Sciatic nerve (tissue), 2 donors: ENCODE results near the gene NPEPL1. TPM values are rescaled to one million over a fixed set of nuclear protein-coding genes. Genes with fewer than 3 reads are reported as not detected.

Experiments
- ATAC-seq: fragments of 200-7000 bp; cut with Tn5 transposase; one replicate; pipeline ENCODE4 v1.9.1; 2020; ENCODE audit warnings: mild to moderate bottlenecking, moderate library complexity
- DNase-seq: peaks from one replicate; pipeline ENCODE4 v3.0.0-alpha.2; 2020; ENCODE audit warnings: low spot score
- intact Hi-C: fragments of 100-400 bp; cut with DNase I; formaldehyde crosslinking; loops from one replicate; pipeline ENCODE4 v1.14.2; 2022
- total RNA-seq: library from RNA; stranded (reverse); fragmentation: NEBNext Ultra II Directional; extraction: Animal tissue kit (Norgen Biotek cat#: 25700); gene quantifications from one replicate; pipeline ENCODE4 v1.2.1, GENCODE V29; 2021
- donor health status: DM: no; HTN: no; CAD: no.
- donor health status: DM: no; HTN: no; CAD: no.

The NPEPL1 gene
- total RNA-seq, 1 donor from 2014 or later = 47.5 TPM

- ATAC-seq (no peak), DNase-seq (no peak)
- intact Hi-C loops = loop anchor here (10.0 kb wide), 1 partner anchor 421 kb away; no protein-coding TSS in a partner anchor
Observed at GRCh38 chr20:58655328-58656107, 37.1 kb upstream of the NPEPL1 start.

GRCh38 chr20:58656831-58657230, 35.8 kb upstream of the NPEPL1 start:
- DNase-seq (no peak), ATAC-seq (no peak)
- intact Hi-C loops = loop anchor here (10.0 kb wide), 1 partner anchor 422 kb away; no protein-coding TSS in a partner anchor

DNA sequence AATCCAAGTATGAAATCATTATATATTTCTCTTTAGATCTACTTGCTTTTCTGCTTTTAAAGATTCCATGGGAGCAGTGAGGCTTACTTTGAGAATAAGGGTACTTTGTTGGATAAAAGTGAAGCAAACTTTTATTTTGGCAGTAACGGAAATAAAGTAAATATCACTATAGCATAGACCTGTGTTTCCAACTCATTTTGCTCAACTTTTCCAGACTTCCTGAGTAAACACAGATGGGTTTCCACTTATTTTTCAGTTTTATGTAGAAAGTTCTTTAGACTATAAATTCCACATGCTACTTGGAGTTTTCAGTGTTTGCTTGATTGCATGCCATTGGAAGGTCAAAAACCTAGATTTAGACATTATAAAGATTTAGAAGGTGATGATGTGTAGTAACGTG, 35.3 kb upstream of the NPEPL1 start:
- ATAC-seq = no peak
- intact Hi-C loops = loop anchor here (10.0 kb wide), 1 partner anchor 422 kb away; no protein-coding TSS in a partner anchor
- no peak for DNase-seq

- intact Hi-C loops = loop anchor here (10.0 kb wide), 1 partner anchor 423 kb away; no protein-coding TSS in a partner anchor
- no peak for DNase-seq
- ATAC-seq = no peak
Observed at GRCh38 chr20:58657986-58658385, 34.6 kb upstream of the NPEPL1 start.

- no peak for ATAC-seq
- DNase-seq = no peak
- intact Hi-C loops = loop anchor here (10.0 kb wide), 1 partner anchor 424 kb away; no protein-coding TSS in a partner anchor
Observed at GRCh38 chr20:58658760-58659159, 33.8 kb upstream of the NPEPL1 start.

DNA sequence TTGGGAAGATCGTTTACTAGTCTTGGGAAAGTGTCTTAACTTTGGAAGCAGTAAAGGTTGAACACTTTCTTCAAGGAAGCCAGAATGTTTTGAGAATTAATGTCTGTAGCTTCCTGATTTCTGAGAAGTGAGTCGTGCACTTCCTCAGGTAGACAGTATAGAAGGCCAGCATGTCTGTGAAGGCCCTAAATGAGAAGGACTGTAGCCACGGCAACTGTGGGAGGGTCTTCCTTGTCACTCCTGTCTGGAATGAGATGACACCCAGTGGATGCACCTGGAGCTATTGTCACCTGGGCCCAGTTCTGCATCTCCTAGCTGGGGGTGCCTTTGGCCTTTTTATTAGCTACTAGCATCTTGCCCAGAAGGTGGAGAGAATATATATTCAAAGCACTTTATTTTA, 32.8 kb upstream of the NPEPL1 start:
- intact Hi-C loops = loop anchor here (10.0 kb wide), 1 partner anchor 425 kb away; no protein-coding TSS in a partner anchor
- DNase-seq (no peak), ATAC-seq (no peak)

GRCh38 chr20:58660855-58661597, 31.6 kb upstream of the NPEPL1 start:
- DNase-seq (no peak), ATAC-seq (no peak)
- intact Hi-C loops = no loop called here

DNA sequence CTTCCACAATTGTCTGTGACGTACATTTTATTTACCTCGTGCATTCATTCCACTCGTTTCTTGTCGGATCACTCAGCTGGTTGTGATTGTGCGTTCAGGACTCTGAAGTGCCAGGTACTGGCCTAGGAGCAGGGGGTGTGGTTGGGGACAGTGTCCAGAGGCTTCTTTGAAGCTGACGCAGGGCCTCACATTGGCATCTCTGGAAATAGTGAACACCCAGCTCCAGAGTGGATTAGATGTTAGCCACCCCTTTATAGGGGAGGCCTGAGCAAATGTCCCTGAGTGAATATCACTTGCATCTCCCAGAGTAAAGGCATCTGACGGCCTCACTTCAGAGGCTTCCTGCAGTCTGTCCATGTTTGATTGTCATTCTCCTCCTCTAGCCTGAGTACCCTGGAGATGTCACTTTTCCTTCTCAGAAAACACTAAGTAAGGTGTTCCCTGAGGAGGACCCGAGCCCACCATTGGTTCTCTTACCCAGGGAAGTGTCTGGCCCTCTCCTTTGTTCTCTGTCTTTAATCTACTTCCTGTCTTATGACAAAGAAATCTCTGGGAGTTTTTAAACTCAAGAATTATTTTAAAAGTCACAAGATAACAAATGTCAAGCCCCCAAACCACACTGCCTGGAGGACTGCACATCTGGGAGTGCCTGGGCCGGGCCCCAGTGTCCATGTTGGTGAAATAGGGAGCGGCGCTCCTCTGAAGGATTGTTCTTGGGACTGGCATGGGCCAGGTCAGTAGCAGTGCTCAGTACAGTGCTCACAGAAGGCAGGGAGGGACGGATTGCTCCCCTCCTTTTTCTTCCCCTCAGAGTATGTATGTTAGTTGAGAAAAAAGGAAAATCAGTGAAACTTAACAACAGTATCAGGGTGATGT, 30.8 kb upstream of the NPEPL1 start:
- DNase-seq = no peak
- no peak for ATAC-seq
- intact Hi-C loops = no loop called here

- ATAC-seq = no peak
- intact Hi-C loops = no loop called here
- DNase-seq = no peak
Observed at GRCh38 chr20:58664331-58664730, 28.3 kb upstream of the NPEPL1 start.

DNA sequence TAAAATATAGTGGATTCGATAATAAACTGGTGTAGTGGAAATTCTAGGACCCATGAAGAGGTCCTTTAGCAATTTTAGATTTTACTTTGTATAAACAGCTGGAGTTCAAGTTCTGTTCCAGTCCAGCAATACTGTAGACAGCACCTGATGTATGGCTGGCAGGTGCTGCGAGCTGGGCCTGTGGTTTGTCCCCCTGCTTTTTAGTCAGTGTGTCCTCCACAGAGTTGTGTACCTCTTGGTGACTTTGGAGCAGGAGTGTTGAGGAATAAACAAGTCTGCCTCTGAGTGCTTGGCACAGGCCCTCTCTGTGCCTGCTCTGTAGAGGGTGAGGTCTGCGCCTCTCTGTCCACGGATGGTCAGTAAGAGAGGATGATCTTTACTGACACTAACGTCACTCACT, 27.7 kb upstream of the NPEPL1 start:
- no peak for ATAC-seq
- DNase-seq = no peak
- intact Hi-C loops = no loop called here

DNA sequence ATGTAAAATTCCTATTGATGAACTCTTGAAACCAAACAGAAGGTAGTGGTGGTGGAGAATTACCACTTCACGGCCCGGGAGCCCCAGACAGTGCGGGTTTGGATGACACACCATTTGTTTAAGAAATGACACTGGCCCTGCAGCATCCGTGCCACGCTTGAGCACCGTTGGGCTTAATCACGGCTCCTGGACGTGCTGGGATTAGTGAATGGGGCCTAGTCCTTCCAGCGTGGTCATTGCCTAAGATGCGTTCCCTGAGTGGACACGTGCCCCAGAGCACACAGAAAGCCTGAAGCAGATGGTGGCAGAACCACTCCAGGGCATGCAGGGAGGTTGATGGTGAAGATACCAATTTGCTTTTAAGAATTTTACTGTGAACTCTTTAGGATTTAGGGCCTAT, 27.0 kb upstream of the NPEPL1 start:
- intact Hi-C loops = no loop called here
- DNase-seq = no peak
- ATAC-seq = no peak

GRCh38 chr20:58666702-58667101, 25.9 kb upstream of the NPEPL1 start:
- ATAC-seq = no peak
- intact Hi-C loops = no loop called here

DNA sequence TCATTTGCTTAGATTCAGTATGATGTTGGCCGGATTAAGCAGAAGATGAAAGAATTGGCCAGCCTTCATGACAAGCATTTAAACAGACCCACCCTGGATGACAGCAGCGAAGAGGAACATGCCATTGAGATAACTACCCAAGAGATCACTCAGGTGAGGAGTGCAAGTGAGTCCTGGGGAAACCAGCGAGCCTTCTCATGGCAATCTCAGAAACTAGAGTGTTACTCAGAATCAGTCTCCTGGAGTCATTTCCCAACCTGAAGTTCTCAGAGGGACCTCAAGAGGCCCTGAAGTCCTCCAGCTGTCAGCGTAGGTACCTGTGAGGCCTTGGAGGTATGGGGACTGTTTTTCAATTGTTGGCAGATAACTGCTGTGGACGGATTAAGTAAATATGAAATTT, 24.6 kb upstream of the NPEPL1 start:
- DNase-seq (no peak), ATAC-seq (no peak)
- intact Hi-C loops = no loop called here

More at GRCh38 chr20:58666702-58667101, 25.9 kb upstream of the NPEPL1 start:
- no peak for DNase-seq

GRCh38 chr20:58668901-58669286, 23.7 kb upstream of the NPEPL1 start:
- intact Hi-C loops = no loop called here
- ATAC-seq (no peak), DNase-seq (no peak)

DNA sequence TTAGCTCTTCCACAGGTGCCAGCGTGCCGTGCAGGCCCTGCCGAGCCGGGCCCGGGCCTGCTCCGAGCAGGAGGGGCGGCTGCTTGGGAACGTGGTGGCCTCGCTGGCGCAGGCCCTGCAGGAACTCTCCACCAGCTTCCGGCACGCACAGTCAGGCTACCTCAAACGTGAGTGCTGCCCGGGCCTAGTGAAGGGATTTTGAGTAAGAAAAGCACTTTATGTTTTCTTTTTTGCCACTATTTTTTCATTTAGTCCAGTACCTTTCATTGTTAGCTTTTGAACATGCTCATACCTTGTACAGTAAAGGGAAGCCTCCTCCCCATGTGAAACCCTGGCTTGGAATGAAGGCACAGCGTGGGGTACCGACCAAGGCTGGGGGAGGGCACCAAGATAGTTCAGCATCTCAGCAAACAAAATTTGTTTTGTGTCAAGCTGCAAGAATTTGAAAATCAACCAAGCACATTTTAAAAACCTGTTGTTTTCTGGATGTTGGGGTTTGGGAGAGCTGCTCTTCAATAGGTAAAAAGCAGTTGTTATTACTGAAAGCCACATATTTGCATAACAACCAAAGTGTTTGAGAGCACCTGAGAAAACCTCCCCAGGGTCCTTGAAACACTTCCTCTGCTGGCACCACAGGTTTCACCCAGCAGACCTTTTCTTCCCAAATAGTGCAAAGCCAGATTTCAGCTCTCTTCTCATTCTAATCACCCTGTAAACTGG, 23.2 kb upstream of the NPEPL1 start:
- intact Hi-C loops = no loop called here
- ATAC-seq = no peak

DNA sequence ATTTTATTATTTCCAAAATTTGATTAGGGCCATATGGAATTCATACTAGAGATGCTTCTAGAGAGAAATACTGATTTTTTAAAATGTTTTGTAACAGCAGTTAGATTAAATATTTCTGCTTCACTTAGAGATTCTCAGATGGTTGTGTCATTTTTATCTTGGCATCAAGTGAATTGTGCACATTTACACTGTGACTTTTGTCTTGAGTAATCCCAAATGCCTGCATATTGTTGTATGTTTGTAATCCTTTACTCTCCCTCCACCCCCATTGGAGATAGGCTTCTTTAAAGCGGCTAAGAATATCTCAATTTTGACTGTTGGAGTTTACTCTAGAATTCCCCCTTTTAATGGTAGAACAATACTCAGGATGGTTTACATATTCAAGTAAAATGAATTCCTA, 22.5 kb upstream of the NPEPL1 start:
- ATAC-seq (no peak), DNase-seq (no peak)
- intact Hi-C loops = no loop called here

More for the DNA sequence above, 23.2 kb upstream of the NPEPL1 start:
- DNase-seq = no peak

DNA sequence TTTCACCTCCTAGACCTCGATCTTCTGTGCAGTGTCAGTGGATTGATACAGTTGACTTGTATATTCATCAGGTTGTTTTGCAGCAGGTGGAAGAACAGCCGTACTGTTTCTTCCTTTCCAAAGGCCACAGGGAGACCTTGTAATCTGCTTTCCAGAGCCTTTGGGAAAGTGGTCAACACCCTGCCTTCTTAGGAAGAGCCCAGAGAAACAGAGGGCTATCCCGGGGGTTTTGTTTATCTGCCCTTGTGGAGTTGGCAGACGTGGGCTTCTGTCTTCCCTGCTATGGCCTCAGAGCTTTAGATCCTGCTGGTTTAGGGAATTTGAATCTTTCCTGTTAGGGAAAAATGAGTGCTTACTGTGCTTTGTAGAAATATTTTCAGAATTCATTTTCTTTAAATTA, 21.9 kb upstream of the NPEPL1 start:
- no peak for DNase-seq
- ATAC-seq = no peak
- intact Hi-C loops = no loop called here

- intact Hi-C loops = no loop called here
Observed at GRCh38 chr20:58673119-58673518, 19.5 kb upstream of the NPEPL1 start.

More at GRCh38 chr20:58673119-58673518, 19.5 kb upstream of the NPEPL1 start:
- no peak for ATAC-seq
- no peak for DNase-seq
